Sciatic nerve (tissue), 2 donors: ENCODE results near the gene ZNF362. TPM values are rescaled to one million over a fixed set of nuclear protein-coding genes. Genes with fewer than 3 reads are reported as not detected.
"Not testable (repeated sequence)": the region's sequence is repeated elsewhere in the genome, so short reads cannot be mapped to it uniquely, and the experiment has no call there.

Experiments used
- ATAC-seq: fragments of 200-7000 bp; cut with Tn5 transposase; one replicate; pipeline ENCODE4 v1.9.1; 2020; ENCODE audit warnings: mild to moderate bottlenecking, moderate library complexity
- DNase-seq: peaks from one replicate; pipeline ENCODE4 v3.0.0-alpha.2; 2020; ENCODE audit warnings: low spot score
- intact Hi-C: fragments of 100-400 bp; cut with DNase I; formaldehyde crosslinking; loops from one replicate; pipeline ENCODE4 v1.14.2; 2022
- total RNA-seq: library from RNA; stranded (reverse); fragmentation: NEBNext Ultra II Directional; extraction: Animal tissue kit (Norgen Biotek cat#: 25700); gene quantifications from one replicate; pipeline ENCODE4 v1.2.1, GENCODE V29; 2021
- donor health status: DM: no; HTN: no; CAD: no.
- donor health status: DM: no; HTN: no; CAD: no.

ZNF362 gene
- total RNA-seq, 1 donor from 2014 or later, result 40.0 TPM

DNA sequence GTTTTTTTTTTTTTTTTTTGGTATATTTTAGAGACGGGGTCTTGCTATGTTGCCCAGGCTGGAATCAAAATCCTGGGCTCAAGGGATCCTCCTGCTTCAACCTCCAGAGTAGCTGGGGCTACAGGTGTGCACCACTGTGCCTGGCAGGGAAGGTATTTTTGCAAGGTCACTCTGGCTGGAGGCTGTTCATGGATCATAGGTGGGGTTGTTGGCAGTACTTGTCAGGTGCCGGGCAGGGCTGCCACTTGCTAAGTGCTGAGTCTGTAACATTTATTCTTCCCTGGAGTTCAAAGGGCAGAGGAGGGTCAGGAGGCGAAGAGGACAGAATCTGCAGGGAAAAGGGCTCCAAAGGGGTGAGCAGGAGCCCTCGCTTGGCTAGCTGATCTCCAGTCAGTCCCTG, 40.5 kb downstream of the ZNF362 start:
- intact Hi-C loops, result loop anchor here (2.0 kb wide), 1 partner anchor 72 kb away; no protein-coding TSS in a partner anchor
- ATAC-seq (no peak), DNase-seq (peak; percentile 34)

DNA sequence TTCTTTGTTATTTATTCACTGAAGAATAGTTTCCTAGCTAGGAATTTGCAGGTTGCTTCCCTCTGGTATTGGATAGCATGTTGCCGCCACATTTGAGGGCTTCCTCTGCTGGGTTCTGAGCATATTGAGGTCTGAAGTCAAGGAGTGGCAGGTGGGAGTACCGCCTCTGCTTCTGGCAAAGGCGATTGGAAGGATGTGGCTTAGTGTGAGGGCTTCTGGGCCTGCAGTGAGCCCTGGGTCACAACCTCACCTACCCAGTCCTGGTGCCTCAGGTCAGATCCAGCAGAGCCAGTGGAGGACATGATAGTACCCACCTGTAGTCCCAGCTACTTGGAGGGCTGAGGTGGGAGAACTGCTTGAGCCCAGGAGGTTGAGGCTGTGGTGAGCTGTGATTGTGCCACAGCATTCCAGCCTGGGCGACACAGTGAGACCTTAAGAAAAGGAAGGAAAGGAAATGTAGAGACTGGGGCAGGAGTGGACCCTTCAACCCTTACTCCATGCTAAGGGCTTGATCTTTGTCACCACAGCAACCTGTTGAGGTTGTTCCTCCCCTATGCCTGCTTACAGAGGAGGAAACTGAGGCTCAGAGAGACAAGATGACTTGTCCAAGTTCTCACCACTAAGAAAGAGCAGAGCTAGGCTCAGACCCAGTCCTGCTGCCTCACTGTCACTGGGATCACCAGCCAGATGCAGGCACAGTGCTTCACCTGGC, 41.8 kb downstream of the ZNF362 start:
- intact Hi-C loops, result loop anchor here (2.0 kb wide), 1 partner anchor 71 kb away; no protein-coding TSS in a partner anchor
- no peak for ATAC-seq
- DNase-seq, result peak; percentile 37

DNA sequence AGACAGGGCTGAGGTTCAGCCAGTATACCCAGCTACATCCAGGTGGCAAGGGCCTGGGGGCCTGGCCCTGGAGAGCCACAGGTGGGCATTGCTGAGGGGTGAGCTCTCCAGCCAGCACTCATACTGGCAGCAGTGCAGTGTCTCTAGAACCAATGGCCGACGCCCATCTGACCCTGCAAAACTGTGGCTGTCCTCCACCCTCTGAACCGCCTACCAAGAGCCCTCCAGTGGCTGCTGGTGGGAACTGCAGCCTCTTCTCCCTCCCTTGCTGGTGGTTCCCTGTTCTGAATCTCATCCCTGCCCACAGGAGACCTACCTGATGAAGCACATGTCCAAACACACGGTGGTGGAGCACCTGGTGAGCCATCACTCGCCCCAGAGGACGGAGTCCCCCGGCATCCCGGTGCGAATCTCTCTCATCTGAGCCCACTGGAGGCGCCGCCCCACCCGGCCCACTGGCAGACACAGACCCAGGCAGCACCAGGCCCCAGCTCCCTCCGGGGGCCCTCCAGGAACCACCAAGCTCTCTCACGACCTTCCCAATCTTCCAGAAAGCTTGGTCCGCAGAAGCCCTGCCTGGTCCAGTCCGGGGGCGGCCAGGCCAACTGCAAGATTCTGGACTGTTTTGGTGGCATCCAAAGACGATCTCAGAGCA, 42.5 kb downstream of the ZNF362 start:
- ATAC-seq (peak; percentile 39), DNase-seq (peak; percentile 82)
- intact Hi-C loops, result no loop called here

DNA sequence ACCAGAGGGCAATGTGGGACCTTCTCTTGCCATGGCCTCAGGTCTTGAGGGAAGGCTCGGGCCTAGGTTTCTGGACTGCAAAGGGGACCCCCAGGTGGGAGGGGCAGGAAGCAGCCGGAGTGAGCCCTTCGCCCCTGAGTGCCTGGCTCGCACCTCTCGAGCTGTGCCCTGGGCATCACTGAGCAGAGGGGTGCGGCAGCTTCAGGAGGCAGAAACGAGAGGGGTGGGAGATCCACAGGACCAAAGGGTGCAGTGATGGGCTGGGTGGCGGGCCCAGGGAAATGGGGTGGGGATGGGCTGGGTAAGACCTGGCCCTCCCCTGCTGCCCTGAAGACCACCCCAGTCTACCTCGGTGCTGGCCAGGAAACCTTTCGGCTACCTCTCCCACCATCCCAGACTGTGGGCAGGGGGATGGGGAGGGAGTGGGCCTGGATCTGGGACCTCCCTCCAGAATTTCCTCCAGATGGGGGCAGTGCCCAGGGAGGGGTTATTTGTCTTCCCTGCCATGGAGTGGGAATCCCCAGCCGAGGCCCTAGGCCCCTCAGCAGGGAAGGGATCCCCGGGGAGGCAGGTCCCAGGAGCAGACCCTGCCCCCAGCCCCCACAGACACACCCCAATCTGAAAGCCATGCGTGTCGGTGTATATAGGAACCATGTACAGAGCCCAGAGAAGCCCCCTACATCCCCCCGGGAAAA, 43.3 kb downstream of the ZNF362 start:
- DNase-seq, result peak; percentile 59
- no peak for ATAC-seq

DNA sequence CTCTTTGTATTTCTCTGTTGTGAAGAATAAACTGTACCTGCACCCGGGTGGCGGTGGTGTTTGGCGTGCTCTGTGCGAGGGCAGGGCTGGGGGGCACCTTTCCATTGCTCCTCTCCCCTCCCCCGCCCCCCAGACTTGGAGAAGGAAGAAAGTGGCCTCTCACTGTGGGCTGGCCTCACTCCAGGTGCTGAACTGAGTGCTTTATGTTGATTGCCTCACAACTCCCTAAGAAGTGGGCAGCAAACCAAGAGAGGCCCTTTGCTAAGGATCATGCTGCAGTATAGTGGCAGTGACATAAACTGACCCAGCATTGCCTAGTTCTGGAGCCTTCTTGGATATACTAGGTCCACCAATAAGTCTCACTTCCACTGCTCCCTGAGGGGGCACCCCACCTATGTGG, 44.4 kb downstream of the ZNF362 start:
- peak; percentile 69 for ATAC-seq
- DNase-seq, result peak; percentile 80
- intact Hi-C loops, result no loop called here

More for the DNA sequence above, 43.3 kb downstream of the ZNF362 start:
- intact Hi-C loops, result no loop called here

DNA sequence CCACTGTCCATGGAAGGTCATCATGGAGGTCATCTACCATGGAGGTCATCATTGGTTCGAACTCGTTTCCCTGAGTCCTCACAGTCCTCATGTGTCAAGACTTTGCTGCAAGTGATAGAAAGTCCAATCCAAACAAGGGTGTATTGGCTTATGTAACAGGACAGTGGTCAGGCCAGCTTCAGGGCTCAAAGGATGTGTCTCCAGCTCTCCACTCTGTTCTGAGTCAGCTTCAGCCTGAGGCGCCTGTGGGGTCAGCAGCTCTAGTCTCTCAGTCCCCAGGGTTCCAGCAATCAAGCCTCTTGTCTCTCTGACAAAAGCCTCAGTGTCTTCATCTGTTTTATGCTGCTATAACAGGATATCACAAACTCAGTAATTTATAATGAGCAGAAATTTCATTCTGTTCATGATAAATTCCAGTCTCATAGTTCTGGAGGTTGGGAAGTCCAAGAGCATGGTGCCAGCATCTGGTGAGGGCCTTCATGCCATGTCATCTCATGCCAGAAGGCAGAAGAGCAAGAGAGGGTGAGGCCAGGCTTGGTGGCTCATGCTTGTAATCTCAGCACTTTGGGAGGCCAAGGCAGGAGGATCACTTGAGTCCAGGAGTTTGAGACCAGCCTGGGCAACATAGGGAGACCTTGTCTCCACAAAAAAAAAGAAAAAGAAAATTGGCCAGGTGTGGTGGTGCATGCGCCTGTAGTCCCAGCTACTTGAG, 45.1 kb downstream of the ZNF362 start:
- DNase-seq (peak; percentile 60), ATAC-seq (peak; percentile 80)
- intact Hi-C loops, result no loop called here

DNA sequence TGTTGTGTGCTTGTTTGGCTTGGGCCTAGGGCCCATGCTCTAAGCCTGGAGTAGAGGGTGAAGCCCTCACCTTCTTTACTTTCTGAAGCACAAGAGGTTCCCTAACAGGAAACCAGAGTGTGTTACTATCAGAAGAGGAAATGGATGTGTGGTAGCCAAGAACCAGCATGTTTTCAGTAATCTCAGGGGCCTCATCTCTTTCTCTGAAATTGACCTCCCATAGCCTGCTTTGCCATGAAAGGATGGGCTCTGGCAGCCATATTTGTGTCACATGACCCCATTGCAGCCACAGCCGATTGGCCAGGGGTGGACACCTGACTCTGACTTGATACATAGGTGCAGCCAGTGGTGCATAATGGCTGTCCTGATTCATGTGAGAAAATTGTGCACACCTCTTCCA, 46.0 kb downstream of the ZNF362 start:
- intact Hi-C loops, result no loop called here
- ATAC-seq (no peak), DNase-seq (no peak)

DNA sequence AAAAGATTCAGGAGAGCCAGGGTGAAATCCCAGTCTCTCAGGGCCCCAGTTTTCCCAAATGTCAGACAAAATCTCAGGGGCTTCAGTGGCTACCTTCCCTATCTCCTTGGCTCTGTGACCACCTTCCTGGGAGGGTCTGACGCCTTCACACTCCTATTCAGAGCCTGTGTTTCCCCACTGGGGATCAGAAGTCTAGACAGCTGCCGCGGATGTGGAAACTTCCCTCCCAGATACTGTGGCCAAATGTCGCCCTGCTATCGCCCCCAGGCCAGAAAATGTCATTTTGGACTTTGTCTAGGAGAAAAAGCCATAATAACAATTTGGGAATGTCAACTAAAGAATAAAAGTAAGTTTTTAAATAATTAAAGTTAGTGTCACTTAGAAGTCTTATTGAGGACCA, 48.7 kb downstream of the ZNF362 start:
- no peak for DNase-seq
- ATAC-seq, result no peak
- intact Hi-C loops, result loop anchor here (5.0 kb wide), 1 partner anchor 938 kb away; no protein-coding TSS in a partner anchor

DNA sequence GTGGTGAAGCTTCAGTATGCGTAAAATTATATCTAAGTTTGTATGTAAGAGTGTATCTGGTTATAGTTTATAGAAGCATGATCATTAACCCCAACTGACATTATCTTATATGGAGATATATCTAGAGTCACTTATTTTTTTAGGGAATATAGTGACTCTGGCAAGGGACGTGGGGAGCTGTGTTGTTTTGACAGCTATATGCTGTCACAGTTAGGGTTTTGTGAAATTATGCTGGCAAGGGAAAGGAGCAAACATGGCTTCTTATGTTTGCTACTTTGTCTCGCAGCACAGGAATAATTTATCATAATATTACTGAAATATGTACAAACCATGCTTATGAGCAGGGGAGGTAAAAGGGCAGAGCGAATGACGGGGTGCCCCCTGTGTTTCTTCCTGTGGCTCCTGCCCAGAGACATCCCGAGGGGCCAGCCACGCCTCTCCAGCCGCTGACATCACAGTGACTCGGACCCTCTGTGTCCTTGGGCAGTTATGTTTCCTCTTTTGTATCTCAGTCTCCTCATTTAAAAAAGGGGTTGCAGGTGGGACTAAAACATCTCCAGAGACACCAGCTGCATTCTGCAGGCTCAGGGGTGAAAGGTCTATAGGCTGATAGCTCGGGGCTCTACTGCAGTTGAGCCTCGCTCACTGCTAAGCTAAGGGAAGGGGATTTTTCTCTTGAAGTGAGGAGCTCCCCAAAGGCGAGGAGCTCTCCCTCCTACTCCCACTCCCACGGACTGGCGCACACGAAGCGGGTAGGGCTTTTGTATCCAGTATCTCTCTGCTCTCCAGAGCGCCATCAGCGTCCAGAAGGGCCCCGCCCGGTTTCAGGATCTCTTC, 49.7 kb downstream of the ZNF362 start:
- intact Hi-C loops, result loop anchor here (5.0 kb wide), 1 partner anchor 939 kb away; no protein-coding TSS in a partner anchor

DNA sequence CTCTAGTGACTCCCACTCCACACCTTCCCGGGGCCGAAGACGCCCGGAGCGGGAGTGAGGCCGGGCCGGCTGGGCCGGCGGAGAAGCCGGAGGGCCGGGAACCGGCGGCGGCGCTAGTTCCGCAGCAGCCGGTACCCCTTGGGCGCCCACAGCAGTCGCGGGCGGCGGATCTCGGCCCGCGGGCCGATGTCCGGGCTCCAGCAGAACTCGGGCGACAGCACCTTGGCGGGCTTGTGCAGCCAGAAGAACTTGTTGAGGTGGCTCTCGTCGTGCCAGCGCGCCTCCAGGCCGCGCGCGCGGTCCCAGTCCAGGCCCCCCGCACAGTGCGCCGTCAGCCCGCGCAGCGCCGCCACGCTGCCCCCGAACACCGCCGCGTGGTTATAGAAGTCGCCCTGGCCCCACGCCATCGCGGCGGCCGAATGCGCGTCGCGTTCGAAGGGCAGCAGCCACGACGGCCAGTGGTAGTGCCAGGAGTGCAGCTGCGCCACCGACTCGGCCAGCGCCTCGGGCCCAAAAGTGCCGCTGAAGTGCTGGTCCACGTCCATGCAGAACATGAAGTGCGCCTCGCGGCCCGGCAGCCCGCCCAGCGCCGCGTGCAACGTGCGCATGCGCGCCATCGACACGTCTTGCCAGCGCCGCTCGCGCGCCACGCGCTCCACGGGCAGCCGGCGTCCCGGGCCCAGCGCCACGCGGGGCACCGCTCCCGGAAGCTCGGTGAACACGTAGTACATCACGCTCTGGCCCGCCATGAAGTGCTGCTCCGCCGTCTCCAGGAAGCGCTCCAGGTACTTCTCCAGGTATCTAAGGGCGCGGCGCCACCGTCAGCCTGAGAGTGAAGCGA, 50.6 kb downstream of the ZNF362 start:
- ATAC-seq (peak; percentile 58), DNase-seq (no peak)
- intact Hi-C loops, result loop anchor here (5.0 kb wide), 1 partner anchor 940 kb away; no protein-coding TSS in a partner anchor

More for the DNA sequence above, 49.7 kb downstream of the ZNF362 start:
- DNase-seq (no peak), ATAC-seq (peak; percentile 7)

DNA sequence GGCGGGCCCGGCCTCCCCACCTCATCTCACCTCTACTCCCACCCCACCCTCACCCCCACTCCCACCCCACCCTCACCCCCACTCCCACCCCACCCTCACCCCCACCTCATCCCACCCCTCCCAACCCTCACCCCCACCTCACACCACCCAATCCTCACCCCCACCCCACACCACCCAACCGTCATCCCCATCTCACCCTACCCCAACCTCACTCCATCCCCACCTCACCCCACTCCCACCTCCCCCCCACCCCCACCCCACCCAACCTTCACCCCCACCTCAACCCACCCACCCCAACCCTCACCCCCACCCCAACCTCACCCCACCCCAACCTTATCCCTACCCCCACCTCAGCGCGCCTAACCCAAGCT, 51.2 kb downstream of the ZNF362 start:
- no peak for DNase-seq
- intact Hi-C loops, result loop anchor here (5.0 kb wide), 1 partner anchor 940 kb away; no protein-coding TSS in a partner anchor
- no peak for ATAC-seq

DNA sequence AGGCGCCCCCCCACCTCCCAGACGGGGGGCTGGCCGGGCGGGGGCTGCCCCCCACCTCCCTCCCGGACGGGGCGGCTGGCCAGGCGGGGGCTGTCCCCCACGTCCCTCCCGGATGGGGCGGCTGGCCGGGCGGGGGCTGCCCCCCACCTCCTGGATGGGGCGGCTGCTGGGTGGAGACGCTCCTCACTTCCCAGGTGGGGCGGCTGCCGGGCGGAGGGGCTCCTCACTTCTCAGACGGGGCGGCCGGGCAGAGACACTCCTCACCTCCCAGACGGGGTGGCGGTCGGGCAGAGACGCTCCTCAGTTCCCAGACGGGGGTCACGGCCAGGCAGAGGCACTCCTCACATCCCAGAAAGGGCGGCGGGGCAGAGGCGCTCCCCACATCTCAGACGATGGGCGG, 53.1 kb downstream of the ZNF362 start:
- not testable (repeated sequence) for ATAC-seq, DNase-seq
- intact Hi-C loops, result loop anchor here (5.0 kb wide), 1 partner anchor 942 kb away; no protein-coding TSS in a partner anchor

DNA sequence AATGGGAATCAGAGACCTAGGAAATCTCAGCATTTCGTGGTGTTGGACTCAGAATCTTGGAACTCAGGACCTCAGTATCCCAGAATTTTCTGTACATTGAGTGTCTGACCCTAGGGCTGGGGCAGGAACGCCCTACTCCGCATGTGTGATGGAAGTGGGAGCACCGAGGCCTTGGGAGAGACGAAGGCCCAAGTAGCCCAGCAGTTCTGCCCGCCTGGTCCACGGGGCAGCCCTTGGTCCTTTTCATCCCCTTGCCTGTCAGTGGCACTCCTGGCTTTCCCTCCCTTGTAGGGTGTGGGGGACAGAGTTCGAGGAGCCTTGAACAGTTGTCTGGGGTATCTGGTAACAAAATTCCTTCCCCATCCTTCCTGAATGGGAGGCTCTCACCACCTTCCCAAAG, 54.4 kb downstream of the ZNF362 start:
- DNase-seq (no peak), ATAC-seq (no peak)
- intact Hi-C loops, result no loop called here

DNA sequence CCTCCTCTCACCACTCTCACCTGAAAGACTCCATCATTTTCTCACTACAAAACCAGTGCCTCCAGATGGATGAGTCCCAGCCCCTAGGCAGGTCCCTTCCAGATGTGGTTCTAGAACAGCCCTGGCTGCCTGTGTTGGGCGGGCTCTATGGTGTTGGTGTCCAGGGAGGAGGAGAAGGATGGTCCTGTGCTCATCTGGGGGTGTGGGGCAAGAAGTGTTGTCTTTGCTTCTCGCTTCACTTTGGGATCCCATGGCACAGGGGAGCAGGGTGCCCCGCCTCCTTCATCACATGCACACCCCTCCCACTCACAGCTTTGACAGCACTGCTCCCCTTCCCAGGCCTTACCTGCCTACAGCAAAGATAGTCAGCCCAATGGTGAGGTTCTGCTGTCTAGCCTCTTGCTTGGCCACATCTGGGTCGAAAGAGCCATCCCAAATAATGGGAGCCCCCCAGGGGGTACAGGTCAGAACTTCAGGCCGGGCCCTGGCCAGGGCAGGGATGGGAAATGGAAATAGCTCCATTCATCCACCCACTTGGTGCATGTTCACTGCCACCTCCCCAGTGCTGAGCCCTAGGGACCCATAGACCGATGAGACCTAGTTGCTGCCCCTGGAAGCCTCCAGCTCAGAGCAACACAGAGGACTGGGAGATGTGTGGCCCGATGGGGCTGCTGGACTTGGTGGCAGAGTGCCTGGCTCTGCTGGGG, 55.6 kb downstream of the ZNF362 start:
- DNase-seq, result no peak
- intact Hi-C loops, result no loop called here
- no peak for ATAC-seq

DNA sequence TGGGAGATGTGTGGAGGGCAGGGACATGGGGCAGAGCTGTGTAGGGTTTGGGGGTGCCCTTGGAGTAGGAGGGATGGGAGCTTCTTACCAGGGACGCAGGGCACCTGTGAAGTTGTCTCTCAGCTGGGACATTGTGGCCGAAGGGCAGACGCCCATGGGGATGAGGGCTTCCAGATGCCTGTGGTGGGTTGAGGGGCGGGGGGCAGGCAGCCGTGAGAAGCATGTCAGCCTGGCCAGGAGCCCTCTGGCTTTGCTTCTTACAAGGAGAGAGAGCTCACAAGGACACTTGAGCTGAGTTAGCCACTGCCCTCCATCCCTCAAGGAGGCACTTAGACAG, 56.1 kb downstream of the ZNF362 start:
- DNase-seq (no peak), ATAC-seq (no peak)
- intact Hi-C loops, result no loop called here

DNA sequence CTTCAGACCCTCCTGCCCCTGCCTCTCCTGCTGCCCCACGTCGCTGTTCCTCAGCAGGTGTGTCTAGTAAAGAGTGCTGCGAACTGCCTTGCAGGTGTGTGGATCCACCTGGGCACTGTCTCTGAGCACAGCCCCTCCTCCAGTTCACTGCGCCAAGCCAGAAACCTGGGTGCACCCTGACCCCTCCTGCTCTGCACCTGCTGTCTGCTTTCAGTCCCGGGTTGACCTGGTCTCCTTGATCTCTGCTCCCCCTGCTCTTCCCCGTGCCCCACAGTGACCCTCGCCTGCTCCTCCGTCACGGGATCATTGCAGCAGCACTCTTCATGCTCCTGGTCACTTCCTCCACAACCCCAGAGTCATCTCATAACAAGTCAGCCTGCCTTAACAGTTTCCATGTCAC, 58.1 kb downstream of the ZNF362 start:
- DNase-seq (no peak), ATAC-seq (no peak)
- intact Hi-C loops, result no loop called here

DNA sequence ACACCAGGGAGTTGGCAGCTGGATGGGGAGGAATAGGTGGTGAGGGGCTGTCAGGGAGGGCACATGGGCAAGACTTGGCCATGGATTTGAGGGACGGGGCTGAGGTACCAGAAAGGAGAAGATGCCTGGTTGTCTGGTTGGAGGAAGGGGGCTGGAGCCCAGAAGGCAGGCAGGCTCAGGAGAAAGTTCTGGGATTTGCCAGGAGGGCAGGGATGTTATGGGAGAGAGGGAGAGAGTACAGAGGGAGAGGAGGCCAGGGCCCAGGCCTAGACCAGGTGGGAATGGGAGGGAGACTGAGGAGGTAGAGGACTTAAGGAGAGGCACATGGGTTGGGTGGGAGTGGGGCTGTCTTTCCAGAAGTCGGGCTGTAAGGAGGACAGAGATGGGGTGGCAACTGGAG, 60.3 kb downstream of the ZNF362 start:
- ATAC-seq (peak; percentile 20), DNase-seq (no peak)
- intact Hi-C loops, result no loop called here
